GM12872 (cell line): ENCODE results near the gene INSL3.

Experiments
- TF ChIP-seq, protein P1 (sequence below): IDR thresholded peaks from 3 replicates; pipeline ENCODE4 v1.5.1; 2011; ENCODE audit warnings: low read depth, mild to moderate bottlenecking, low read length, moderate library complexity; ENCODE audit not compliant: insufficient read depth

The INSL3 gene

DNA sequence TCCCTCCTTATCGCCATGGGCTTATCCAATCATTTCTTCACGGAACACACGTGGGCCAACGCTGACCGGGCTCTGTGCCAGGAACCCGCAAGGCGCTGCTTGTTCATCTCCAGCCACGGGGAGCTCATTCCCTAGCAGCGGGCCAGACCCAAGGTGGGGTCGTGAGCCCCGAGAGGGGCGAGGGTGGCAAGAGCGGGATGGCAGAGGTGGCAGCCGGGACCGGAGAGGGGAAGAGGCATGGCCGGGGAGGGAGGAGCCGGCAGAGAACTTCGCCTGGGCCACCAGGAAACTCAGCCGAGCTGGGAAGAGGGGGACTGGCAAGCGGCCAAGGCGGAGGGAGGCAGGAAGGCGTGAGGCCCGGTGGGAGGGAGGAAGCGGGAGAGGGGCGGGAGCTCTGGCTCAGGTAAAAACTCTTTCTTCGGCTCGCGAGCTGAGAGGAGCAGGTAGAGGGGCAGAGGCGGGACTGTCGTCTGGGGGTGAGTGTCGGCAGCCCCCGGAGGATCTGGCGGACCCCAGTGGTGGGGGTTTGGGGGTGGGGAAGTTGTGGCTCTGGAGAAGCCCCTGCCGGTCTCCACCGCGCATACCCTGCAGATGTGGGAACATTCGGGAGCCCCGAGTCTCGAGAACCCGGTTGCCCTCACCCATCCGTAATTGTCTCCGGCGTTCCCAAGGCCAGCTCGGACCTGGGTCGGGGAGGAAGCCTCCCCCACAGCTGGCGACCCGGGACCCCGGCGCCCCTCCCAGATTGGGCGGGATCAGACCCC lies 26.4 kb downstream of the INSL3 start, which contains the start of gene B3GNT3:
B3GNT3 (plus strand) TSS at position 408 of the 764 bp plus-strand sequence. CDS start 12,670 bp downstream, outside the sequence.
- TF ChIP-seq, protein P1, sequence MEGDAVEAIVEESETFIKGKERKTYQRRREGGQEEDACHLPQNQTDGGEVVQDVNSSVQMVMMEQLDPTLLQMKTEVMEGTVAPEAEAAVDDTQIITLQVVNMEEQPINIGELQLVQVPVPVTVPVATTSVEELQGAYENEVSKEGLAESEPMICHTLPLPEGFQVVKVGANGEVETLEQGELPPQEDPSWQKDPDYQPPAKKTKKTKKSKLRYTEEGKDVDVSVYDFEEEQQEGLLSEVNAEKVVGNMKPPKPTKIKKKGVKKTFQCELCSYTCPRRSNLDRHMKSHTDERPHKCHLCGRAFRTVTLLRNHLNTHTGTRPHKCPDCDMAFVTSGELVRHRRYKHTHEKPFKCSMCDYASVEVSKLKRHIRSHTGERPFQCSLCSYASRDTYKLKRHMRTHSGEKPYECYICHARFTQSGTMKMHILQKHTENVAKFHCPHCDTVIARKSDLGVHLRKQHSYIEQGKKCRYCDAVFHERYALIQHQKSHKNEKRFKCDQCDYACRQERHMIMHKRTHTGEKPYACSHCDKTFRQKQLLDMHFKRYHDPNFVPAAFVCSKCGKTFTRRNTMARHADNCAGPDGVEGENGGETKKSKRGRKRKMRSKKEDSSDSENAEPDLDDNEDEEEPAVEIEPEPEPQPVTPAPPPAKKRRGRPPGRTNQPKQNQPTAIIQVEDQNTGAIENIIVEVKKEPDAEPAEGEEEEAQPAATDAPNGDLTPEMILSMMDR: no peak

DNA sequence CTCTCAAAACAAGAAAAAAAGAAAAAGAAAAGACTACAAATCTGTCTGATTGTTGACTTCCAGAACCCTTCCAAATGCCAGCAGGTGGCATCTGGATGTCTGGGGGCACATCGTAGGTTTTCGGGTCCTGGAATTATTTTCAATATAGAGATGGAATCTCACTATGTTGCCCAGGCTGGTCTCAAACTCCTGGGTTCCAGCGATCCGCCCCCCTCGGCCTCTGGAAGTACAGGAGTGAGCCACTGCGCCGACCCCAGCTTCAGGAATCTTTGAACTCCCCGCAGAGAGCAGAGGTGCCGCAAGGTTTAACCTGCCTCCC lies 26.9 kb downstream of the INSL3 start:
- TF ChIP-seq, protein P1: no peak

DNA sequence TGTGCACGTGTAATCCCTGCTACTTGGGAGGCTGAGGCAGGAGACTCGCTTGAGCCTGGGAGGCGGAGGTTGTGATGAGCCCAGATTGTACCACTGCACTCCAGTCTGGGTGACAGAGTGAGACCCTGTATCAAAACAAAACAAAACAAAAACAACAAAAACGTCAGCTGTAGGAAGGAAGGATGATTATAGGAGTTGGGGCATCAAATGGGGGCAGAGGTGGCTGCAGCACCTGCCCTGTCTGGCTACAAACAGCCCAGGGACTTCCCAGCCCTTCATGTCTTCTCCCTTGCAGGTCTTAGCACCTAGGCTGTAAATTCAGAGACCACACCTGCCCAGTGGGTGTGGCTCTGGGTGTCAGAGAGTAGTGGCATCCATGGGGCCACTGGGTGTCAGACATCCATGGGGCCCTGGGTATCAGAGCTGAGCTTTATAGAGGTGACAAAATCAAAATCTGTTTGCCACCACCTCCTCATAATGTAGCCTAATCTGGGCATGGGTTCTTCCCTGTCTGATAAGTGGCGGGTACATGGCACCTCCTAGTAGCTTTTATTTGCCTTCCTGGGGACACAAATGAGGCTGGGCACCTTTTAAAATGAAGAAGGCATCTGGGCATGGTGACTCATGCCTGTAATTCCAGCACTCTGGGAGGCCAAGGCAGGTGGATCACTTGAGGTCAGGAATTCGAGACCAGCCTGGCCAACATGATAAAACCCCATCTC lies 31.1 kb downstream of the INSL3 start:
- TF ChIP-seq, protein P1: no peak

GRCh38 chr19:17788632-17789031 lies 32.7 kb downstream of the INSL3 start:
- TF ChIP-seq, protein P1: no peak

GRCh38 chr19:17787274-17787913 lies 33.9 kb downstream of the INSL3 start:
- TF ChIP-seq, protein P1: no peak

- TF ChIP-seq, protein P1: peak; percentile 90
Observed at GRCh38 chr19:17784201-17785008, 36.9 kb downstream of the INSL3 start.
